Right lobe of liver (tissue), 6 donors: ENCODE measurements around the gene ATG7. TPM values are rescaled to one million over a fixed set of nuclear protein-coding genes. Genes with fewer than 3 reads are reported as not detected.

Experiments
- ATAC-seq, 4 donors: fragments of 200-7000 bp; cut with Tn5 transposase; one replicate each; pipeline ENCODE4 v1.9.1; 2020; ENCODE audit warnings: mild to moderate bottlenecking in 4 of 4, moderate library complexity in 4 of 4
- DNase-seq, 3 donors: peaks; one replicate each; pipeline ENCODE4 v3.0.0-alpha.2; 2020
- H3K27ac ChIP-seq, 3 donors: fragments of 200-600 bp; one replicate each; pipeline ENCODE4 v1.8.0; 2022
- H3K27me3 ChIP-seq, 2 donors: fragments of 200-600 bp; one replicate each; pipeline ENCODE4 v1.8.0; 2022
- H3K36me3 ChIP-seq, 4 donors: fragments of 200-600 bp; sonication (generic) in 1 of 4; one replicate each; pipeline versions ENCODE4 v1.5.1 to v1.8.0; 2017 to 2022; ENCODE audit warnings: control low read depth in 1 of 4
- H3K4me1 ChIP-seq, 4 donors: fragments of 200-600 bp; sonication (generic) in 1 of 4; one replicate each; pipeline versions ENCODE4 v1.5.1 to v1.8.0; 2017 to 2022; ENCODE audit warnings: control low read depth in 1 of 4
- H3K4me3 ChIP-seq, 3 donors: fragments of 200-600 bp; one replicate each; pipeline ENCODE4 v1.8.0; 2022
- H3K9me3 ChIP-seq, 4 donors: fragments of 200-600 bp; sonication (generic) in 1 of 4; one replicate each; pipeline versions ENCODE4 v1.5.1 to v1.8.0; 2017 to 2022; ENCODE audit warnings: control low read depth in 1 of 4
- CTCF ChIP-seq, 4 donors: fragments of 200-600 bp in 3 of 4; fragments of 450-650 bp in 1 of 4; IDR thresholded peaks; one replicate each; pipeline versions ENCODE4 v1.5.1 to v1.8.0; 2016 to 2022; ENCODE audit warnings: antibody characterized with exemption in 4 of 4, mild to moderate bottlenecking in 2 of 4
- POLR2A ChIP-seq: fragments of 450-650 bp; IDR thresholded peaks from one replicate; pipeline ENCODE4 v1.6.1; 2017; ENCODE audit warnings: antibody characterized with exemption, mild to moderate bottlenecking
- WGBS: methylation state at CpG from one replicate; pipeline ENCODE4 v1.1.6; 2018; ENCODE audit warnings: low coverage, low lambda C conversion rate; ENCODE audit not compliant: insufficient coverage; ENCODE audit errors: missing lambda C conversion rate; 5-methylcytosine and 5-hydroxymethylcytosine counted together
- intact Hi-C, 2 donors: fragments of 100-400 bp; cut with DNase I; formaldehyde crosslinking; loops; one replicate each; pipeline versions ENCODE4 v1.11.2 to v1.14.1; 2022
- long read RNA-seq: library from polyadenylated mRNA; unstranded; transcript quantifications from one replicate; pipeline ENCODE4 v2.0.0, GENCODE V29; 2019
- total RNA-seq, 6 experiments: library from RNA; depleted of rRNA in 2 of 6; stranded (reverse); fragments of >200 nt in 2 of 6; fragmentation: NEBNext Ultra II Directional in 3 of 6; extraction: Animal tissue kit (Norgen Biotek cat#: 25700) in 3 of 6; gene quantifications; one replicate each; pipeline versions ENCODE4 v1.1.0 to v1.2.4, GENCODE V29; 2016 to 2023
- donor health status: DM: no; HTN: yes; CAD: no.
- donor health status: DM: no; HTN: no; CAD: no.
- donor health status: DM: no; HTN: no; CAD: no.
- donor health status: DM: no; HTN: yes; CAD: no.
- donor health status: DM: no; HTN: yes; CAD: no.

ATG7 gene, protein sequence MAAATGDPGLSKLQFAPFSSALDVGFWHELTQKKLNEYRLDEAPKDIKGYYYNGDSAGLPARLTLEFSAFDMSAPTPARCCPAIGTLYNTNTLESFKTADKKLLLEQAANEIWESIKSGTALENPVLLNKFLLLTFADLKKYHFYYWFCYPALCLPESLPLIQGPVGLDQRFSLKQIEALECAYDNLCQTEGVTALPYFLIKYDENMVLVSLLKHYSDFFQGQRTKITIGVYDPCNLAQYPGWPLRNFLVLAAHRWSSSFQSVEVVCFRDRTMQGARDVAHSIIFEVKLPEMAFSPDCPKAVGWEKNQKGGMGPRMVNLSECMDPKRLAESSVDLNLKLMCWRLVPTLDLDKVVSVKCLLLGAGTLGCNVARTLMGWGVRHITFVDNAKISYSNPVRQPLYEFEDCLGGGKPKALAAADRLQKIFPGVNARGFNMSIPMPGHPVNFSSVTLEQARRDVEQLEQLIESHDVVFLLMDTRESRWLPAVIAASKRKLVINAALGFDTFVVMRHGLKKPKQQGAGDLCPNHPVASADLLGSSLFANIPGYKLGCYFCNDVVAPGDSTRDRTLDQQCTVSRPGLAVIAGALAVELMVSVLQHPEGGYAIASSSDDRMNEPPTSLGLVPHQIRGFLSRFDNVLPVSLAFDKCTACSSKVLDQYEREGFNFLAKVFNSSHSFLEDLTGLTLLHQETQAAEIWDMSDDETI
- total RNA-seq = 10 to 100 TPM; 13.6 to 21.1 (median 15.8) TPM
- long read RNA-seq, partial matches to known transcripts = 0 of 2 reads
- long read RNA-seq, other reads (novel, unspliced or antisense) = 2 of 2 reads

DNA sequence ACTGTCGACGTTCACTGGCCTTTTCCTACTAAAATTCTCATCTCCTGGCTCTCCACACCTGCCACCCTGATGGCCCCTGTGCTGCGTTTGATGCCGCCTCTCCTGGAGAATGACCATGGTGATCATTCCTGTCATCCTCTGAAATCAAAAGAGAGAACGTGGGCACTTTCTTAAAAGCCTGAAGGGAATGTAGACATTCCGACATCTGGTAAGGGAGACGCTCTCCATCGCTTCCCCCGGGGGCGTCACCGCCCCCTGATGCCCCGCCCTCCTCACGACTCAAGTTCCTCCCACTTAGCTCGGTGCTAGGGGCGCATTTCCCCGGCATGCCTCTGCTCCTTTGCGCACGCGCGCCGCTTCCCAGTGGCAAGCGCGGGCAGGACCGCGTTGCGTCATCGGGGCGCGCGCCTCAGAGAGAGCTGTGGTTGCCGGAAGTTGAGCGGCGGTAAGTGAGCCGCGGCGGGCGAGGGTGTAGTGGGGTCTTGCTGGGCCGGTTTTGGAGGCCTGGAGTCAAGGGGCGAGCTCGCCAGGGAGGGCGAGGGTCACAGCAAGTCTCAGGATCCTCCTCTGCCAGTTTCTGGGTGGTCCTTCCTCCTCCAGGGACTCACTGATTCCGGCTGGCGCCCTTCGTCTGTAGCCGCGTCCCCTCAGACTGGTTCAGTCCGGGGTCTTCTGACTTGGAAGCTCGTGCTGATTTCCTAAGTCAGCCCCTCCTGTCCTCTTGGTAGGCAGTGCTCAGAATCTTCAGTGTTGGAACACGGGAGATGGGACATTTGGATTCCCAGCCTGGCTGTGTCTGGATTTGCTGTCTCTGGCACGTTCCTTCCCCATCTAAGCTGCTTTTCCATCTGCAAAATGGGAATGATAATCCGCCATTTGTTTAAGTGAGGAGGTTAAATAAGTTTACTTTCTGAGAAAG lies at the start of gene ATG7:
TSS of gene ATG7 (plus strand) at position 412 of the 919 bp plus-strand sequence. CDS start 26,299 bp downstream, outside the sequence.
- no peak for TF ChIP-seq CTCF (IDR thresholded peaks at IDR 0.05)
- peak; percentile 81 for TF ChIP-seq POLR2A
- peak within 1 kb of the TSS; percentile 70 to 90 (median 84) for H3K27ac ChIP-seq
- intact Hi-C loops = no loop called here
- DNase-seq (peak; percentile 97), ATAC-seq (peak; percentile 97 to 98 (median 98))
- no peaks in the 10 kb centered on the region for H3K9me3 ChIP-seq
- peaks cover 0 to 7% (median 3%) of the 10 kb centered on the region in 4 donors for H3K4me1 ChIP-seq
- WGBS = 13% methylated on average over 6 of the region's 51 CpGs
- H3K4me3 ChIP-seq = peak within 1 kb of the TSS; percentile 79 to 94 (median 91)
- H3K27me3 ChIP-seq = no peaks in the 10 kb centered on the region
- H3K36me3 ChIP-seq = no peaks in the 10 kb centered on the region

DNA sequence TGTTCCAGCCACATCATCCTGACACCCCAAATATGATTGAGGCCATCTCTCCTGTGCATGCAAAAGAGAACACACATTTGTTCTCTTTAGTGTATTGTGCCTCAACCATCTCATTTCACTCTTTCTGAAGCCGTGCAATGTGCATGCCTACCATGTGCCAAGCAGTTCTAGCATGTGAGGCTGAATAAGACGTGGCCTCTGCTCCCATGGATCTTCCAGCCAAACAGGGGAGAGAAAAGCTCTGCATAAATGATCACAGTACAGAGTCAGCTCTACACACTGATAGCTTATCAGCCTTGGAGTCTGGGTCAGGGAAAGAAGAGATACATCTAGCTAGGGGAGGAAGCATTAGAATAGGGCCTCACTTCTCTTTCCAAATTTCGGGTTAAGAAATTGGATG lies 48.2 kb upstream of the ATG7 start:
- no peak overlapping the region for H3K27ac ChIP-seq
- 44% methylated on average over 2 of the region's 3 CpGs for WGBS
- ATAC-seq = no peak
- no peaks in the 10 kb centered on the region for H3K9me3 ChIP-seq
- no peaks in the 10 kb centered on the region for H3K36me3 ChIP-seq
- no peak for TF ChIP-seq POLR2A
- no peak for TF ChIP-seq CTCF (IDR thresholded peaks at IDR 0.05)
- DNase-seq = no peak
- H3K27me3 ChIP-seq = no peaks in the 10 kb centered on the region
- H3K4me1 ChIP-seq = no peaks in the 10 kb centered on the region
- intact Hi-C loops = no loop called here
- no peak overlapping the region for H3K4me3 ChIP-seq

GRCh38 chr3:11224870-11225229 lies 47.3 kb upstream of the ATG7 start:
- Histone ChIP-seq H3K4me3 (no peak overlapping the region), H3K4me1 (no peaks in the 10 kb centered on the region), H3K27ac (peak overlapping the region in 2 of 3 donors; percentile 18 to 47), H3K27me3 (no peaks in the 10 kb centered on the region), H3K36me3 (no peaks in the 10 kb centered on the region), H3K9me3 (no peaks in the 10 kb centered on the region)
- TF ChIP-seq POLR2A = no peak
- TF ChIP-seq CTCF (IDR thresholded peaks at IDR 0.05) = no peak
- ATAC-seq (no peak), DNase-seq (no peak)
- WGBS = 79% methylated on average over 2 of the region's 3 CpGs
- intact Hi-C loops = no loop called here

DNA sequence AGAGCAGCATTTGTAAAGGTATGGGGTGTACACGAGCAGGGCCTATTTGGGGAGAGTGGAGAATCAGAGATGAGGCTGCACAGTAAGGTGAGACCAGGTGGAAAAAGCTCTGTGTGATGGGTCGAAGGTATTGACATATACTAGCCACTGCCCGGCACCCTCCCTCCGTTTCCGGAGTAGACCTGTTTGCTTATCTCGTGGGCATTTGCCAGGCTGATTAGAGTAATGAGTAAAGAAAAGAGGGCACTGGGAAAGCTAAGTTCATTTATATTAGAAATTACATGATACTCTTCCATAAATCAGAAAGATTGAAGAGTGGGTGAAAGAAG lies 46.2 kb upstream of the ATG7 start:
- intact Hi-C loops = no loop called here
- no peak for TF ChIP-seq POLR2A
- no peak overlapping the region for H3K27ac ChIP-seq
- no peaks in the 10 kb centered on the region for H3K27me3 ChIP-seq
- H3K4me3 ChIP-seq = no peak overlapping the region
- 58% methylated on average over 6 of the region's 6 CpGs for WGBS
- DNase-seq = no peak
- H3K4me1 ChIP-seq = no peaks in the 10 kb centered on the region
- no peaks in the 10 kb centered on the region for H3K36me3 ChIP-seq
- peak in 1 of 4 donors; percentile 33 for ATAC-seq
- no peaks in the 10 kb centered on the region for H3K9me3 ChIP-seq
